Astrocyte of the cerebellum (primary cell): ENCODE results near the gene RNF220.
A peak's percentile ranks its signal among the peaks of the same experiment; 100 is the strongest.

ENCODE experiments used
- DNase-seq: peaks from one replicate; pipeline ENCODE4 v3.0.0-alpha.2; 2011; ENCODE audit warnings: low read depth
- H3K4me3 ChIP-seq: 2 replicates; pipeline ENCODE4 v1.5.1; 2011; ENCODE audit warnings: mild to moderate bottlenecking, low read depth, low read length, moderate library complexity
- in situ Hi-C: cut with HindIII; loops from 2 replicates; pipeline ENCODE4 v1.10.0; 2017; ENCODE audit warnings: low sequenced_read_pairs
- TF ChIP-seq, protein P1 (sequence below): IDR thresholded peaks from 2 replicates; pipeline ENCODE4 v1.5.1; 2012; ENCODE audit warnings: low read length, low read depth, moderate library complexity, mild to moderate bottlenecking; ENCODE audit errors: missing control alignments

The RNF220 gene

DNA sequence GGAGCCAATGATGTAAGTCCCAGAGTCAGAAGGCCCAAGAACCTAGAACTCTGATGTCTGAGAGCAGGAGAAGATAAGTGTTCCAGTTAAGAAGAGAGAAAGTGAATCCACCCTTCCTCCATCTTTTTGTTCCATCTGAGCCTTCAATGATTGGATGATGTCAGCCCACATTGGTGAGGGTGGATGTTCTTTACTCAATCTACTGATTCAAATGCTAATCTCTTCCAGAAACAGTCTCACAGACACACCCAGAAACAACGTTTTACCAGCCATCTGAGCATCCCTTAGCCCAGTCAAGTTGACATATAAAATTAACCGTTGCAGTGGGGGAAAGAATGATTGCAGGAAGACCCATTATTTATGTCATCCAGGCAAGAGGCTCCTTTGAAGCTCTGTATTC, 16.5 kb upstream of the RNF220 start:
- TF ChIP-seq, protein P1, sequence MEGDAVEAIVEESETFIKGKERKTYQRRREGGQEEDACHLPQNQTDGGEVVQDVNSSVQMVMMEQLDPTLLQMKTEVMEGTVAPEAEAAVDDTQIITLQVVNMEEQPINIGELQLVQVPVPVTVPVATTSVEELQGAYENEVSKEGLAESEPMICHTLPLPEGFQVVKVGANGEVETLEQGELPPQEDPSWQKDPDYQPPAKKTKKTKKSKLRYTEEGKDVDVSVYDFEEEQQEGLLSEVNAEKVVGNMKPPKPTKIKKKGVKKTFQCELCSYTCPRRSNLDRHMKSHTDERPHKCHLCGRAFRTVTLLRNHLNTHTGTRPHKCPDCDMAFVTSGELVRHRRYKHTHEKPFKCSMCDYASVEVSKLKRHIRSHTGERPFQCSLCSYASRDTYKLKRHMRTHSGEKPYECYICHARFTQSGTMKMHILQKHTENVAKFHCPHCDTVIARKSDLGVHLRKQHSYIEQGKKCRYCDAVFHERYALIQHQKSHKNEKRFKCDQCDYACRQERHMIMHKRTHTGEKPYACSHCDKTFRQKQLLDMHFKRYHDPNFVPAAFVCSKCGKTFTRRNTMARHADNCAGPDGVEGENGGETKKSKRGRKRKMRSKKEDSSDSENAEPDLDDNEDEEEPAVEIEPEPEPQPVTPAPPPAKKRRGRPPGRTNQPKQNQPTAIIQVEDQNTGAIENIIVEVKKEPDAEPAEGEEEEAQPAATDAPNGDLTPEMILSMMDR, result no peak
- in situ Hi-C loops, result no loop called here
- DNase-seq, result no peak
- H3K4me3 ChIP-seq, result no peak overlapping the region

DNA sequence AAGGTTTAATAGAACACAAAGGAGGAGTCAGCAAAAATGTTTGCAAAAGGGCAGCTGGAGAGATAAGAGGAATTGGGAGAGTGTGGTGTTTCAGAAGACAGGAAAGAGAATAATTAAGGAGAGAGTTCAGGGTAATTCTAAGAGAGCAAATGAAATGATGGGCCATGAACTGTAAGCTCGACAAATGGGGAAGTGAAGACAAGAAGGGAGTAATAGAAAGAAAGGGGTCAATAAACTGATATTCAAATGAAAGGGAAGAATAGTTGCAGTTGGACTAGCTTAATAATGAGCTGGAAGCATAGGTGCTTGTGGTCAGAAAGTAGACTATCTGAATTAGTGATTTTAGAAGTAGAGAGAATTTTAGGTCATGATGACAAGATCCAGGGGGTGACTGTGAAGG, 15.6 kb upstream of the RNF220 start:
- no peak for DNase-seq
- in situ Hi-C loops, result no loop called here

DNA sequence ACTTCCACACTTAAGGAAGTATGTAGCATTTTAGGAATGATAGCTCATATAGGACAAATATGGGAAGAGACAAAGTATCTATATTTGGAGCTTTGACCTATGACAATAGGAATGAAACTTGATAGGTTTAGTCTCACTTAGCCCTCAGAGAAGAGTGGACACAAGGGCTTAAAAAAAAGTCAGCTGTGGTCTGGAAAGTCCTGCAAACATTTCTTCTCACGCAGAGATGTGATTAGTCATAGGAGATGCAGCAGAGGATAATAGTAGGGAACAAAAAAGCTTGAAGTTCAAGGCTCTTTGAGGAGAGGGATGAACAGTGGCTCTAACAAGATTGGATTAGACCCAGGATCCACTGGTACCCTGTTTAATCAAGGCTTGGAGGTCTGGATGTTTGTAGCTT, 14.8 kb upstream of the RNF220 start:
- TF ChIP-seq, protein P1, result no peak
- peak; percentile 54 for DNase-seq
- in situ Hi-C loops, result no loop called here
- H3K4me3 ChIP-seq, result no peak overlapping the region

More for the DNA sequence above, 15.6 kb upstream of the RNF220 start:
- no peak overlapping the region for H3K4me3 ChIP-seq
- TF ChIP-seq, protein P1, result no peak

DNA sequence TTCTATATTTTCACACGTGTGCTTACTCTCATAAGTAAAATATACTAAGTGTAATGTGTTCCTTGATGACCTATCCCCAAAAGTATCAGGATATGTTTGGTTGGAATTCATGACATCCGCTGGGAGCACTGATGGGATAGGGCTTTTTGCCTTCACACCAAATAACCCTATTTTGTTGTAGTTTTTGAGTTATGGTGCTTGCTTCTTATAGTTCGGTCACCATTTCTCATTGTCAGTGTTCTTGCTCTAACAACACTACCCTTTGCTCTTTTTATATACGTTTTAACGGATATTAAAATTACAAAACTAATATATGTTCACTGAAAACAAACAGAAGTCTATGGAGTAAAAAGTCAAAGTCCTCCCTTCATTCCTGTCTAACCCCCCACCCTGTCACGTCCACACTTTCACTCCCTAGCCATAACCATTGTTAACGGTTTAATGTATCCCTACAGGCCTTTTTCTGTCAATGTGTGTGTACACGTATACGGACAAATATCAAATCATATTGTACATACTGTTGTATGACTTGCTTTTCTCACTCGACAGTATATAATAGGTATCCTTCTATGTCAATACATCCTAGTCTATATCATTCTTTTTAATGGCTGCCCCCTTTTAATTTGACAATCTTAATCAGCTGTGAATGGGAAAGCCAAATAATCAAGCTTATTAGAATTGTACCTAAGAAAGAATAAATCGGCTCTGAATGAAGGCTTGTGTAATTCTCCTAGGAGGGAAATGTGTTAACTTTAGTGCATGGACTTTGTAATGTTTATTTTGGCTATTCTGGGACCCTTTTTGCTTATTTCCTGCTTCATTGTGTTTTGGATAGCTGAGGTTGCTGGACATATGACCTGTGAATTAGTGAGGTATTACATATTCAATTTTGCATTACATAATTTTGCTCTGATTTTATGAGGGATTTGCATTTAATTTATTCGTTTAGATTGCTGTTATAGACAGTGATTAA, 3.5 kb upstream of the RNF220 start:
- H3K4me3 ChIP-seq, result no peak overlapping the region
- TF ChIP-seq, protein P1, result no peak
- no peak for DNase-seq
- in situ Hi-C loops, result no loop called here

DNA sequence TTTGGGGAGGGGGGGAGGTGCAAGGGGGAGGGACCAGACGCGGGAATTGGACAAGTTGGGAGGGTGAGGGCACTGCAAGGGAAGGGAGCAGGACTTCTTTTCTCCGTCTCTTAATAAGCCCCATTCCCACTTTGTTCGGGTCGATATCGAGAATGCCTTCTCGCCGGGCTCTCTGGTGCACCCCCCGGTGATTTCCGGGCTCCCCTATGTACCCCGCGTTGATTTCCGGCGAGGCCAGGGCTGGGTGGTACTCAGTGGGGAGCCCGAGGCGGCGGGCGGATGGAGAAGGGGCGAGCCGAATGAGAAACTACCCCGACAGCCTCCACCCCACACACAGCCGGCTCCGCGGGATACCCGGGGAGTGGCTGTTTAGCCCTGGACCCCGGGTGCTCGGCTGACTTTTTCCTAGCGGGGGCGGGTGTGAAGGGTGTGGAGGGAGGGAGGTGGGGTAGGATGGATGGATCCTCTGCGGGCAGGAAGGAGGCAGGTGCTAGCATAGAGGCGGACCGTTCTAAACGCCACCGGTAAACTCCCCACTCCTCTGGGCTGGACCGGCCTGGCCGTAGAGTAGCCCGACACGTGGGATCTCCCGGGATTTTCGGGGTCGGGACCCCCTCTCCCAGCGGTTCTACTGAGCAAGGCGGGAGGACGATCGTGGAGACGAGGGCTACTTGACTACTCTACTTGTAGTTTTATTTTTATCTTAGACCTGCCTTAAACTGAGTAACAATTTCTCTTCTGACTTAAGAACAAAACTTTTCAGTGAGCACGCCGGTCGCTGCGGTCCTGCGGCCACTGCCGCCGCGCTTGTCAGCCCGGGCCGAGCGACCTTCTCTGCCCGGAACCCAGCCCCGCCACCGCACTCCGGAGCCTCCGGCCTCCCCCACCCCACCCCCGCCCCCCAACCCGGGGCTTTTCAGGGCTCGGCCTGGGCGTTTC, 1.0 kb downstream of the RNF220 start:
- DNase-seq, result no peak
- peak overlapping the region; percentile 26 for H3K4me3 ChIP-seq
- TF ChIP-seq, protein P1, result no peak
- in situ Hi-C loops, result no loop called here

DNA sequence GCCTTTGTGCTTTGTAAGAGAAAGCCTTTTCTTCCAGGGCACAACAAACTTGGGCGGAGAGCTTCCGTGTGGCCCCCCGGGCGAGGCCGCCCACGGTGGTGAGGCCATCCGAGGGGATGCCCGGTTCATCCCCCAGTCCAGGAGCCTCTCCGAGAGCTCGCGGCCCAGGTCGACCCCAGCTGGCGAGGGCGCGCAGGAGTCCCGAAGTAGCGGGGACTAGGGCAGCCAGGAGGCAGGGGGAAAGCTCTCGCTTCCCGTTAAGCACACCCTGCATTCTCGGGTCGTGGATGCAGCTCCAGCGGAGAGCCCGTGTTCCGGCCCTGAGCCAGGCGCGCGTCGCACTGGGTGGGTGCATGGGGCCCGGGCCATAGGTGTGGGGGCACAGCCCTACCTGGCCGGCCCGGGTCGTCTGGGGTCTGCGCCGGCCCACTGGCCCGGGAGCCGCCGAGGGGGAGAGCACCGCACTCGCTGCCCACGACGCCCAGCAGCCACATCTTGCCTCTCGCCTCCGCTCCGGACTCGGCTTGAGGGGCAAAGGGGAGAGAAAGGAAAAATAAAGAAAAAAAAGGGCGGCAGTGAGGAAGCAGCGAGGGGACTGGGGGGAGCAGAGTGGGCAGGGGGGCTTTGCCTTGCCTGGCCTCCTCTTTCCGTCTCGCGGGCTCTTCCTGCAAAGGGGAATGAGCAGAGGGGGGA, 1.8 kb downstream of the RNF220 start:
- in situ Hi-C loops, result no loop called here
- no peak overlapping the region for H3K4me3 ChIP-seq
- TF ChIP-seq, protein P1, result no peak
- no peak for DNase-seq
